Right ventricle myocardium superior (tissue), 1 donor: ENCODE data around the gene PLEKHH3. TPM values are rescaled to one million over a fixed set of nuclear protein-coding genes. Genes with fewer than 3 reads are reported as not detected.

ENCODE experiments used
- ATAC-seq: fragments of 200-7000 bp; cut with Tn5 transposase; one replicate; pipeline ENCODE4 v1.9.1; 2020; ENCODE audit warnings: mild to moderate bottlenecking; ENCODE audit not compliant: poor library complexity
- DNase-seq: peaks from one replicate; pipeline ENCODE4 v3.0.0-alpha.2; 2020
- intact Hi-C: fragments of 100-400 bp; cut with DNase I; formaldehyde crosslinking; loops from one replicate; pipeline ENCODE4 v1.11.2; 2022
- total RNA-seq: library from RNA; stranded (reverse); fragmentation: NEBNext Ultra II Directional; extraction: Animal tissue kit (Norgen Biotek cat#: 25700); gene quantifications from one replicate; pipeline ENCODE4 v1.2.1, GENCODE V29; 2021
- donor health status: DM: no; HTN: yes; CAD: no; lungs with severe emphysema.

PLEKHH3 gene
- total RNA-seq, 1 donor from 2014 or later, result 27.5 TPM

- DNase-seq, result no peak
- intact Hi-C loops, result no loop called here
- ATAC-seq, result peak; percentile 2
Measured at GRCh38 chr17:42691021-42691545, 14.3 kb upstream of the PLEKHH3 start.

GRCh38 chr17:42690596-42690995 is 13.8 kb upstream of the PLEKHH3 start:
- ATAC-seq, result peak; percentile 82
- intact Hi-C loops, result no loop called here

GRCh38 chr17:42687707-42688320 is 11.0 kb upstream of the PLEKHH3 start:
- DNase-seq (no peak), ATAC-seq (no peak)
- intact Hi-C loops, result no loop called here

More at GRCh38 chr17:42690596-42690995, 13.8 kb upstream of the PLEKHH3 start:
- DNase-seq, result no peak

- intact Hi-C loops, result no loop called here
- DNase-seq (no peak), ATAC-seq (no peak)
Measured at GRCh38 chr17:42686520-42687128, 9.8 kb upstream of the PLEKHH3 start.

- no peak for DNase-seq
- ATAC-seq, result no peak
- intact Hi-C loops, result no loop called here
Measured at GRCh38 chr17:42685831-42686230, 9.0 kb upstream of the PLEKHH3 start.

GRCh38 chr17:42684929-42685556 is 8.2 kb upstream of the PLEKHH3 start:
- ATAC-seq, result no peak
- intact Hi-C loops, result loop anchor here (5.0 kb wide), 1 partner anchor 98 kb away; no protein-coding TSS in a partner anchor
- no peak for DNase-seq

GRCh38 chr17:42683407-42684034 is 6.7 kb upstream of the PLEKHH3 start:
- peak; percentile 71 for DNase-seq
- intact Hi-C loops, result loop anchor here (5.0 kb wide), 1 partner anchor 96 kb away; no protein-coding TSS in a partner anchor
- ATAC-seq, result peak; percentile 12

- ATAC-seq (no peak), DNase-seq (no peak)
- intact Hi-C loops, result loop anchor here (5.0 kb wide), 1 partner anchor 96 kb away; no protein-coding TSS in a partner anchor
Measured at GRCh38 chr17:42682722-42683403, 6.1 kb upstream of the PLEKHH3 start.

- DNase-seq (peak; percentile 72), ATAC-seq (no peak)
- intact Hi-C loops, result loop anchor here (5.0 kb wide), 1 partner anchor 95 kb away; no protein-coding TSS in a partner anchor
Measured at GRCh38 chr17:42681976-42682721, 5.4 kb upstream of the PLEKHH3 start, which contains the start of gene CNTNAP1. CNTNAP1 (plus strand) TSS chr17:42682531; CDS start chr17:42682830, 299 bp downstream.

GRCh38 chr17:42680331-42680808 is 3.6 kb upstream of the PLEKHH3 start:
- no peak for DNase-seq
- intact Hi-C loops, result loop anchor here (5.0 kb wide), 1 partner anchor 93 kb away; no protein-coding TSS in a partner anchor
- no peak for ATAC-seq

GRCh38 chr17:42679492-42680330 is 2.9 kb upstream of the PLEKHH3 start:
- intact Hi-C loops, result loop anchor here (5.0 kb wide), 2 partner anchors 72 to 92 kb away; partner anchors contain the start of genes RETREG3 and TUBG1
- ATAC-seq, result peak; percentile 52
- peak; percentile 90 for DNase-seq

- DNase-seq, result no peak
- ATAC-seq, result no peak
- intact Hi-C loops, result loop anchor here (5.0 kb wide), 1 partner anchor 72 kb away; the partner anchor contains the start of genes RETREG3 and TUBG1
Measured at GRCh38 chr17:42678951-42679491, 2.2 kb upstream of the PLEKHH3 start.

- peak; percentile 46 for ATAC-seq
Measured at GRCh38 chr17:42677921-42678781, 1.4 kb upstream of the PLEKHH3 start.

GRCh38 chr17:42677012-42677857 is 441 bp upstream of the PLEKHH3 start:
- intact Hi-C loops, result loop anchor here (5.0 kb wide), 1 partner anchor 70 kb away; the partner anchor contains the start of genes RETREG3 and TUBG1
- DNase-seq (peak; percentile 100), ATAC-seq (peak; percentile 64)

More at GRCh38 chr17:42677921-42678781, 1.4 kb upstream of the PLEKHH3 start:
- intact Hi-C loops, result loop anchor here (5.0 kb wide), 1 partner anchor 71 kb away; the partner anchor contains the start of genes RETREG3 and TUBG1
- DNase-seq, result peak; percentile 93
